GM12874 (cell line): Measurements from ENCODE around the gene HAUS8.

ENCODE experiments used
- TF ChIP-seq, protein P1 (sequence below): IDR thresholded peaks from 2 replicates; pipeline ENCODE4 v1.5.1; 2011; ENCODE audit warnings: low read depth, mild to moderate bottlenecking, control low read depth, low read length, moderate library complexity; ENCODE audit not compliant: insufficient read depth

HAUS8 gene

DNA sequence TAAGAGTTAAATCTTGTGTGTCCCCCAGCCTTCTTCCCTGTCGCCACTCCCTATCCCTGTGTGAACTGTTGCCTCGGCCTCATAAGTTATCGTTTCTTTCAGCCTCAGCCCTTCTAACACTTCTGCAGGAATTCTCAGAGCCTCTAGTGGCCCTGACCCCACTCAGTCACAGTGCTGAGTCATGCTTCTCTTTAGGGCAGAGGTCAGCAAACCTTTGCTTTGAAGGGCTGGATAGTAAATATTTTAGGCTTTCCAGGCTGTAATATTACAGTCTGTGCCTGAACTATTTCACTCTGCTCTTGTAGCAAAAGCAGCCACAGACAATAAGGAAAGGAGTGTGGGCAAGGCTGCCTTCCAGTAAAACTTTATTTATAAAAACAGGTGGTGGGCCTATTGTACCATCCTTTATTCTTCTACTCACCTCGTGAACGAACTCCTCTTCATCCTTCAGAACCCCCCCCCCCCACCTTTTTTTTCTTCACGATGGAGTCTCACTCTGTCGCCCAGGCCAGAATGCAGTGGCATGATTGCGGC is 22.4 kb upstream of the HAUS8 start:
- TF ChIP-seq, protein P1, sequence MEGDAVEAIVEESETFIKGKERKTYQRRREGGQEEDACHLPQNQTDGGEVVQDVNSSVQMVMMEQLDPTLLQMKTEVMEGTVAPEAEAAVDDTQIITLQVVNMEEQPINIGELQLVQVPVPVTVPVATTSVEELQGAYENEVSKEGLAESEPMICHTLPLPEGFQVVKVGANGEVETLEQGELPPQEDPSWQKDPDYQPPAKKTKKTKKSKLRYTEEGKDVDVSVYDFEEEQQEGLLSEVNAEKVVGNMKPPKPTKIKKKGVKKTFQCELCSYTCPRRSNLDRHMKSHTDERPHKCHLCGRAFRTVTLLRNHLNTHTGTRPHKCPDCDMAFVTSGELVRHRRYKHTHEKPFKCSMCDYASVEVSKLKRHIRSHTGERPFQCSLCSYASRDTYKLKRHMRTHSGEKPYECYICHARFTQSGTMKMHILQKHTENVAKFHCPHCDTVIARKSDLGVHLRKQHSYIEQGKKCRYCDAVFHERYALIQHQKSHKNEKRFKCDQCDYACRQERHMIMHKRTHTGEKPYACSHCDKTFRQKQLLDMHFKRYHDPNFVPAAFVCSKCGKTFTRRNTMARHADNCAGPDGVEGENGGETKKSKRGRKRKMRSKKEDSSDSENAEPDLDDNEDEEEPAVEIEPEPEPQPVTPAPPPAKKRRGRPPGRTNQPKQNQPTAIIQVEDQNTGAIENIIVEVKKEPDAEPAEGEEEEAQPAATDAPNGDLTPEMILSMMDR: no peak

DNA sequence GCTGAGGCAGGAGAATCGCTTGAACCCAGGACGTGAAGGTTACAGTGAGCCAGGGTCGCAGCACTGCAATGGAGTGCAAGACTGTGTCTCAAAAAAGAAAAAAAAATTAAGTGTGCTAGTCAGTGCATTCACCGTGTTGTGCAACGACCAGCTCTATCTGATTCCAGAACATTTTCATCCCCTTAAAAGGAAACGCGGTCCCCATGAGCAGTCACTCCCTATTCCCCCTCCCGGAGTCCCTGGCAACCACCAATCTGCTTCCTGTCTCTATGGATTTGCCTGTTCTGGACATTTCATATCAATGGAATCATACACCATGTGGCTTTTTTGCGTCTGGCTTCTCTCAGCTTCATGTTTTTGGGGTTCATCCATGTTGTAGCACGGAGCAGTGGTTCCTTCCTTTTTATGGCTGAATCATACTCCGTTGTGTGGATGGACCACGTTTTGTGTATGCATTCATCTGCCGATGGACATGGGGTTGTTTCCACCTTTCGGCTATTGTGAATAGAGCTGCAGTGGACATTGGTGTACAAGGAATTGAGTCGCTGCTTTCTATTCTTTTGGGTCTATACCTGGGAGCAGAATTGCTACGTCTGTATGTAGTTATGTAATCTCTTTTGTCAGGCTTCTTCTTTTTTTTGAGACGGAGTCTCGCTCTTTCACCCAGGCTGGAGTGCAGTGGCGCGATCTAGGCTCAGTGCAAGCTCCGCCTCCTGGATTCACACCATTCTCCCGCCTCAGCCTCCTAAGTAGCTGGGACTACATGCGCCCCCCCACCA is 20.1 kb upstream of the HAUS8 start:
- TF ChIP-seq, protein P1: no peak

GRCh38 chr19:17092696-17093095 is 17.4 kb upstream of the HAUS8 start:
- TF ChIP-seq, protein P1: no peak

DNA sequence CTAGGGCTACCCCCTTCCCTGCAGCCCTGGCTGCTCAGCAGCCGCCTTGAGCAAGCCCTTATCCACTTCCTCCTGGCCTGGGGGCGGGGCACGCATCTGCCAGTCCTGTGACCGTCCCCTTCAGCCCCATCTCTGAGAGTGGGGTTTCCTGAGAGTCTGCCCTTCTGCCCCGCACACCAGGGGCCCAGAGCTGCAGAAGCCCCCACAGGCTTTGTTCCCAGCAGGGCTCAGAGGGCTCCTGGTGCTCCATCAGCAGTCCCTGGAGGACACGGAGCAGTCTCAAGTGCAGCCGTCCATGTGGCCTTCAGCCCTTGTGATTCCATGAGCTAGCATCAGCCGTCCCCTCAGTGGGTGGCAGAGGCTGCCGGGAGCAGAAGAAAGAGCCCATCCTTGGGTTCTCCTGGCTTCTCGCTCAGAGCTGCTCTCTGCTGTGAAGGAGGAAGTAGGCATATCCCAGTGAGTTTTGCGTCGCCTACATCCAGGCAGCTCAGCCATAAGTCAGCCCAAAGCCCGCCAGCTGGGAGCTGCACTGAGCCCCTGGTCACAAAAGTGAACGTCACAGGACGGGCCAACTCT is 16.6 kb upstream of the HAUS8 start:
- TF ChIP-seq, protein P1: no peak

DNA sequence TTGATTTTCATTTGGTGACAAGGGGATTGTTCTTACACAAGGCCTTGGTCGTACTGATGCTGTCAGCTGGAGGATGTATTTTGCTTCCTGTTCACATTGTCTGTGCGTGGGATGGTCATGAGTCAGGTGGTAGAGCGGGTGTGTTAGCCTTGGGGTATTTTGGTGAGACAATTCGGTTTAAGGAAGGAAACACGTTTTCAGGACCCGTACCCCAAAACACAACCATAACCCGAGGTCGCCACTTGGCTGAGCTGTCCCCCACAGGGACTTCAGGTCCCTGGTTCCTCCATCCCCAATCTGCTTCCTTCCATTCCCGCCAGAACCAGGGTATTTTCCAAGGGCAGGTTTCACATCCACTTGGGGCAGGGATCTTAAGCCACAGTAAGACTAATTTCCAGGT is 15.3 kb upstream of the HAUS8 start:
- TF ChIP-seq, protein P1: no peak

DNA sequence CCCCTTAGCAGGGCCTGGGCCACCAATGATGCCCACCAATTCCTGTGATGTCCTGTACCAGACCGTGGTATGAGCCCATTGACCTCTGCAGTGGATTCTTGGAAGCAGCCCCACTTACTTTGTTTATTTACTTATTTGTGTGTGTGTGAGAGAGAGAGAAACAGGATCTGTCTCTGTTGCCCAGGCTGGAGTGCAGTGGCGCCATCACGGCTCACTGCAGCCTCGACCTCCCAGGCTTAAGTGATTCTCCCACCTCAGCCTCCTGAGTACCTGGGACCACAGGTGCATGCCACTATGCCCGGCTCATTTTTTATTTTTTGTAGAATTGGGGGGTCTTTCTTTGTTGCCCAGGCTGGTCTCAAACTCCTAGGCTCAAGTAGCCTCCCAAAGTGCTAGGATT is 13.3 kb upstream of the HAUS8 start:
- TF ChIP-seq, protein P1: no peak

GRCh38 chr19:17086834-17087233 is 11.6 kb upstream of the HAUS8 start:
- TF ChIP-seq, protein P1: no peak
